Lung (tissue), 12 donors: ENCODE data around the gene GPD2. TPM values are rescaled to one million over a fixed set of nuclear protein-coding genes. Genes with fewer than 3 reads are reported as not detected.

Experiments
- ATAC-seq: fragments of 200-7000 bp; cut with Tn5 transposase; one replicate; pipeline ENCODE4 v1.9.1; 2020; ENCODE audit warnings: moderate number of reproducible peaks; ENCODE audit not compliant: insufficient read depth, low FRiP score
- DNase-seq, 3 donors: peaks; one replicate each; pipeline ENCODE4 v3.0.0-alpha.2; 2013 to 2017
- H3K27ac ChIP-seq, 2 donors: one replicate each; pipeline ENCODE4 v1.5.1; 2013; ENCODE audit warnings: mild to moderate bottlenecking in 2 of 2, moderate library complexity in 2 of 2, control low read depth in 1 of 2, inconsistent platforms in 1 of 2, low read depth in 1 of 2, low read length in 1 of 2
- H3K27me3 ChIP-seq, 3 donors: one replicate each; pipeline ENCODE4 v1.5.1; 2013; ENCODE audit warnings: low read length in 2 of 3; ENCODE audit not compliant: control insufficient read depth in 3 of 3, insufficient read depth in 3 of 3
- H3K36me3 ChIP-seq, 4 donors: one replicate each; pipeline ENCODE4 v1.5.1; 2013; ENCODE audit warnings: low read length in 4 of 4, mild to moderate bottlenecking in 1 of 4, moderate library complexity in 1 of 4; ENCODE audit not compliant: control insufficient read depth in 4 of 4, insufficient read depth in 4 of 4
- H3K4me1 ChIP-seq, 5 donors: one replicate each; pipeline ENCODE4 v1.5.1; 2013; ENCODE audit warnings: low read length in 5 of 5, mild to moderate bottlenecking in 2 of 5, moderate library complexity in 1 of 5; ENCODE audit not compliant: control insufficient read depth in 5 of 5, insufficient read depth in 5 of 5
- H3K4me3 ChIP-seq: one replicate; pipeline ENCODE4 v1.5.1; 2013; ENCODE audit warnings: mild to moderate bottlenecking, control low read depth, moderate library complexity
- H3K9ac ChIP-seq, 2 donors: one replicate each; pipeline ENCODE4 v1.5.1; 2013; ENCODE audit warnings: low read length in 2 of 2, control low read depth in 1 of 2; ENCODE audit not compliant: insufficient read depth in 1 of 2
- H3K9me3 ChIP-seq, 4 donors: one replicate each; pipeline ENCODE4 v1.5.1; 2013; ENCODE audit warnings: low read length in 3 of 4, mild to moderate bottlenecking in 1 of 4, moderate library complexity in 1 of 4; ENCODE audit not compliant: control insufficient read depth in 4 of 4, insufficient read depth in 3 of 4
- CTCF ChIP-seq: IDR thresholded peaks from 2 replicates; pipeline ENCODE4 v1.5.1; 2012; ENCODE audit warnings: mild to moderate bottlenecking; ENCODE audit errors: control extremely low read depth, extremely low read depth
- WGBS, 2 donors: extraction: QIAGEN DNeasy Blood & Tissue Kit; methylation state at CpG; one replicate each; pipeline ENCODE4 v1.1.7; 2013; 5-methylcytosine and 5-hydroxymethylcytosine counted together
- polyA plus RNA-seq, 2 donors: library from polyadenylated mRNA; stranded (reverse); fragments of 200-250 nt; gene quantifications; one replicate each; pipeline ENCODE4 v1.2.1, GENCODE V29; 2013
- total RNA-seq, 2 donors: library from RNA; depleted of rRNA in 1 of 2; stranded (reverse); fragments of >200 nt in 1 of 2; gene quantifications; one replicate each; pipeline ENCODE4 v1.2.1, GENCODE V29; 2014 to 2021
- donor health status: control.
- donor health status: control.
- donor health status: Bipolar disorder and iron deficiency.
- donor health status: healthy.
- donor health status: DM: yes; HTN: yes; CAD: no.

The GPD2 gene
- total and polyA plus RNA-seq, 4 donors: 8.1 to 50.4 (median 28.9) TPM

- H3K27ac ChIP-seq: no peak overlapping the region
- H3K9ac ChIP-seq: no peak overlapping the region
- H3K27me3 ChIP-seq: no peaks in the 10 kb centered on the region
- ATAC-seq (no peak), DNase-seq (no peak)
- no peak overlapping the region for H3K4me3 ChIP-seq
- H3K36me3 ChIP-seq: peaks cover 0 to 6% (median 2%) of the 10 kb centered on the region in 4 donors
- WGBS, 2 donors: 82 to 87% methylated on average over 5 of the region's 5 CpGs
- H3K9me3 ChIP-seq: no peaks in the 10 kb centered on the region
- no peaks in the 10 kb centered on the region for H3K4me1 ChIP-seq
- no peak for TF ChIP-seq CTCF
Observed at GRCh38 chr2:156565066-156565710, 129.0 kb downstream of the GPD2 start.

- DNase-seq (no peak), ATAC-seq (no peak)
- no peaks in the 10 kb centered on the region for H3K4me1 ChIP-seq
- H3K27me3 ChIP-seq: no peaks in the 10 kb centered on the region
- H3K4me3 ChIP-seq: no peak overlapping the region
- WGBS, 2 donors: 75 to 85% methylated on average over 2 of the region's 2 CpGs
- TF ChIP-seq CTCF: no peak
- peaks cover 0 to 11% (median 2%) of the 10 kb centered on the region in 4 donors for H3K36me3 ChIP-seq
- no peak overlapping the region for H3K9ac ChIP-seq
- H3K9me3 ChIP-seq: no peaks in the 10 kb centered on the region
- H3K27ac ChIP-seq: no peak overlapping the region
Observed at GRCh38 chr2:156573710-156574109, 137.5 kb downstream of the GPD2 start.

DNA sequence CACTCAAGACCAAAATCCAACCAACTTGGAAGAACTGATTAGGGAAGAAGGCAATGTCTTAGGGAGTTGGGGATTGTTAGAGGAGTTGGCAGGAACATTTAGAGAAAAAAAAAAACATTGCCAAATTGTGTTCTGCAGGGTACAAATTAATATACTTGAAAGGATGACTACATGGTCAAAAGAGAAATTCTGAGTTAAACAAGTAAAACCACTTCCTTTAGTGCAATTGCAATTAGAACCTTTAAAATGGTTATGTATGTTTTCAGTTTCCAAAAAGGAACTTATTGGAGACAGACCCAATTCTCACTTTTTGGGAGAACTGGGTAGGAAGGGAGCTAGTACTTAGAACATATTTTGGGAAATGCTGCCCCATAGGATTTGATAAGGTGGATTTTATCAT lies 137.9 kb downstream of the GPD2 start:
- no peak for TF ChIP-seq CTCF
- Histone ChIP-seq H3K9me3 (no peaks in the 10 kb centered on the region), H3K4me1 (no peaks in the 10 kb centered on the region), H3K27ac (no peak overlapping the region), H3K27me3 (no peaks in the 10 kb centered on the region), H3K36me3 (peaks cover 0 to 11% (median 2%) of the 10 kb centered on the region in 4 donors), H3K9ac (no peak overlapping the region), H3K4me3 (no peak overlapping the region)
- no peak for DNase-seq
- no peak for ATAC-seq

GRCh38 chr2:156576005-156576404 lies 139.8 kb downstream of the GPD2 start:
- no peak for TF ChIP-seq CTCF
- Histone ChIP-seq H3K9me3 (no peaks in the 10 kb centered on the region), H3K4me1 (no peaks in the 10 kb centered on the region), H3K36me3 (peaks cover 0 to 5% (median 0%) of the 10 kb centered on the region in 4 donors), H3K9ac (no peak overlapping the region), H3K4me3 (no peak overlapping the region), H3K27ac (no peak overlapping the region), H3K27me3 (no peaks in the 10 kb centered on the region)
- DNase-seq (no peak), ATAC-seq (no peak)
- 82 to 98% methylated on average over 3 of the region's 3 CpGs for WGBS, 2 donors
